ENCODE data around the gene CDH20. TPM values are rescaled to one million over a fixed set of nuclear protein-coding genes. Genes with fewer than 3 reads are reported as not detected.

Gene CDH20
- polyA plus RNA-seq, 10 donors: 0.73 to 1.7 (median 1.2) TPM

GRCh38 chr18:61572084-61572655 is 238.9 kb downstream of the CDH20 start:
- no peak for DNase-seq

- DNase-seq: no peak
Observed at GRCh38 chr18:61572871-61573270, 239.6 kb downstream of the CDH20 start.

GRCh38 chr18:61574665-61575064 is 241.4 kb downstream of the CDH20 start:
- DNase-seq: no peak

GRCh38 chr18:61575419-61575818 is 242.2 kb downstream of the CDH20 start:
- DNase-seq: no peak

GRCh38 chr18:61578846-61579245 is 245.6 kb downstream of the CDH20 start:
- DNase-seq: no peak

GRCh38 chr18:61579581-61579980 is 246.4 kb downstream of the CDH20 start:
- no peak for DNase-seq

- DNase-seq: no peak
Observed at GRCh38 chr18:61580046-61580445, 246.8 kb downstream of the CDH20 start.

- DNase-seq: peak; percentile 51 to 90 (median 78)
Observed at GRCh38 chr18:61581578-61582201, 248.5 kb downstream of the CDH20 start.

- no peak for DNase-seq
Observed at GRCh38 chr18:61582202-61582710, 249.0 kb downstream of the CDH20 start.

- DNase-seq: no peak
Observed at GRCh38 chr18:61583548-61583947, 250.3 kb downstream of the CDH20 start.

- DNase-seq: no peak
Observed at GRCh38 chr18:61587865-61588264, 254.6 kb downstream of the CDH20 start.

- DNase-seq: no peak
Observed at GRCh38 chr18:61589053-61589723, 256.0 kb downstream of the CDH20 start.

- peak; percentile 44 to 76 (median 53) for DNase-seq
Observed at GRCh38 chr18:61589724-61590065, 256.5 kb downstream of the CDH20 start.

- DNase-seq: no peak
Observed at GRCh38 chr18:61591253-61591652, 258.0 kb downstream of the CDH20 start.

- peak in 2 of 3 donors; percentile 63 to 64 for DNase-seq
Observed at GRCh38 chr18:61595615-61596251, 262.5 kb downstream of the CDH20 start.

GRCh38 chr18:61596296-61596695 is 263.1 kb downstream of the CDH20 start:
- peak; percentile 49 to 80 (median 68) for DNase-seq

GRCh38 chr18:61597316-61597715 is 264.1 kb downstream of the CDH20 start:
- no peak for DNase-seq

- DNase-seq: no peak
Observed at GRCh38 chr18:61600422-61600821, 267.2 kb downstream of the CDH20 start.

GRCh38 chr18:61602836-61603235 is 269.6 kb downstream of the CDH20 start:
- DNase-seq: peak in 1 of 3 donors; percentile 38

Measured in muscle of back (tissue), 11 donors.